OCI-LY3 (cell line): ENCODE results near the gene TRA2B.

Experiments
- CTCF ChIP-seq: fragments of 200-600, 300-600 bp; sonication (generic); IDR thresholded peaks from 2 replicates; pipeline ENCODE4 v1.5.1; 2014; ENCODE audit warnings: antibody characterized with exemption, low read length, low read depth
- EZH2phosphoT487 ChIP-seq: fragments of 200-600 bp; shearing (Covaris generic); IDR thresholded peaks from 2 replicates; pipeline ENCODE4 v1.6.1; 2018; ENCODE audit warnings: antibody characterized with exemption, mixed run types, low read depth

- peak; percentile 98 for TF ChIP-seq CTCF
- TF ChIP-seq EZH2phosphoT487 = no peak
Measured at GRCh38 chr3:185942907-185943759, 5.3 kb upstream of the TRA2B start.
